ENCODE data around the gene NAGLU.

DNA sequence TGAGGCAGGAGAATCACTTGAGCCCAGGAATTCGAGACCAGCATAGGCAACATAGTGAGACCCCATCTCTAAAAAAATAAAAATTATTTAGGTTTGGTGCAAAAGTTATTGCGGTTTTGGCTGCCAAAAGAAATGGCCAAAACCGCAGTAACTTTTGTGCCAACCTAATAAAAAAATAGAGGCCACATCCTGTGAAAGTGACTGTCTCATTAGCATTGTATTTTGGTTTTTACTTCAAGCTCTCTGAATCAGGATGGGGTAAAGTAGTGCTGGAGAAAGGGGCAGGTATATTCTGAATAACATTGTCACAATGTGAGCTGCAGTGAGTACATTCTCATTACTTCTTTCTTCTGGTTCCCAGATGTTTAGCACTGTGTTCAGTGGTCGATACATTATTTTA lies 41.4 kb upstream of the NAGLU start:
- TF ChIP-seq, protein P1, sequence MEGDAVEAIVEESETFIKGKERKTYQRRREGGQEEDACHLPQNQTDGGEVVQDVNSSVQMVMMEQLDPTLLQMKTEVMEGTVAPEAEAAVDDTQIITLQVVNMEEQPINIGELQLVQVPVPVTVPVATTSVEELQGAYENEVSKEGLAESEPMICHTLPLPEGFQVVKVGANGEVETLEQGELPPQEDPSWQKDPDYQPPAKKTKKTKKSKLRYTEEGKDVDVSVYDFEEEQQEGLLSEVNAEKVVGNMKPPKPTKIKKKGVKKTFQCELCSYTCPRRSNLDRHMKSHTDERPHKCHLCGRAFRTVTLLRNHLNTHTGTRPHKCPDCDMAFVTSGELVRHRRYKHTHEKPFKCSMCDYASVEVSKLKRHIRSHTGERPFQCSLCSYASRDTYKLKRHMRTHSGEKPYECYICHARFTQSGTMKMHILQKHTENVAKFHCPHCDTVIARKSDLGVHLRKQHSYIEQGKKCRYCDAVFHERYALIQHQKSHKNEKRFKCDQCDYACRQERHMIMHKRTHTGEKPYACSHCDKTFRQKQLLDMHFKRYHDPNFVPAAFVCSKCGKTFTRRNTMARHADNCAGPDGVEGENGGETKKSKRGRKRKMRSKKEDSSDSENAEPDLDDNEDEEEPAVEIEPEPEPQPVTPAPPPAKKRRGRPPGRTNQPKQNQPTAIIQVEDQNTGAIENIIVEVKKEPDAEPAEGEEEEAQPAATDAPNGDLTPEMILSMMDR (IDR thresholded peaks at IDR 0.05), result no peak
- no peak for TF ChIP-seq SMC3 (IDR thresholded peaks at IDR 0.05; ENCODE audit: low read depth, low read length)
- TF ChIP-seq TAF1 (IDR thresholded peaks at IDR 0.05; ENCODE audit: borderline replicate concordance, low read depth, low read length), result no peak
- no peak for TF ChIP-seq RXRA (IDR thresholded peaks at IDR 0.05; ENCODE audit: borderline replicate concordance, low read depth)
- TF ChIP-seq MXI1 (IDR thresholded peaks at IDR 0.05; ENCODE audit: low read depth, low read length), result no peak
- TF ChIP-seq RAD21 (IDR thresholded peaks at IDR 0.05; ENCODE audit: low read length), result no peak
- TF ChIP-seq, protein P2, sequence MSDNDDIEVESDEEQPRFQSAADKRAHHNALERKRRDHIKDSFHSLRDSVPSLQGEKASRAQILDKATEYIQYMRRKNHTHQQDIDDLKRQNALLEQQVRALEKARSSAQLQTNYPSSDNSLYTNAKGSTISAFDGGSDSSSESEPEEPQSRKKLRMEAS (IDR thresholded peaks at IDR 0.05; ENCODE audit: low read depth), result no peak
- TF ChIP-seq, protein P3, sequence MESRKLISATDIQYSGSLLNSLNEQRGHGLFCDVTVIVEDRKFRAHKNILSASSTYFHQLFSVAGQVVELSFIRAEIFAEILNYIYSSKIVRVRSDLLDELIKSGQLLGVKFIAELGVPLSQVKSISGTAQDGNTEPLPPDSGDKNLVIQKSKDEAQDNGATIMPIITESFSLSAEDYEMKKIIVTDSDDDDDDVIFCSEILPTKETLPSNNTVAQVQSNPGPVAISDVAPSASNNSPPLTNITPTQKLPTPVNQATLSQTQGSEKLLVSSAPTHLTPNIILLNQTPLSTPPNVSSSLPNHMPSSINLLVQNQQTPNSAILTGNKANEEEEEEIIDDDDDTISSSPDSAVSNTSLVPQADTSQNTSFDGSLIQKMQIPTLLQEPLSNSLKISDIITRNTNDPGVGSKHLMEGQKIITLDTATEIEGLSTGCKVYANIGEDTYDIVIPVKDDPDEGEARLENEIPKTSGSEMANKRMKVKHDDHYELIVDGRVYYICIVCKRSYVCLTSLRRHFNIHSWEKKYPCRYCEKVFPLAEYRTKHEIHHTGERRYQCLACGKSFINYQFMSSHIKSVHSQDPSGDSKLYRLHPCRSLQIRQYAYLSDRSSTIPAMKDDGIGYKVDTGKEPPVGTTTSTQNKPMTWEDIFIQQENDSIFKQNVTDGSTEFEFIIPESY (IDR thresholded peaks at IDR 0.05; ENCODE audit: borderline replicate concordance, low read depth), result no peak
